Prostate gland (tissue), 2 donors: ENCODE measurements around the gene HNRNPAB. TPM values are rescaled to one million over a fixed set of nuclear protein-coding genes. Genes with fewer than 3 reads are reported as not detected.

ENCODE experiments used
- DNase-seq: peaks from one replicate; pipeline ENCODE4 v3.0.0-alpha.2; 2019; ENCODE audit warnings: low spot score
- H3K27ac ChIP-seq, 2 donors: fragments of 200-600 bp; sonication (generic); 2 replicates each; pipeline ENCODE4 v1.5.1; 2017 to 2019
- H3K27me3 ChIP-seq: fragments of 200-600 bp; sonication (generic); replicated peaks from 2 replicates; pipeline ENCODE4 v1.5.1; 2019; ENCODE audit not compliant: insufficient read depth
- H3K36me3 ChIP-seq, 2 donors: fragments of 200-600 bp; sonication (generic); 1 replicate in 1 of 2; 2 replicates in 1 of 2; pipeline versions ENCODE4 v1.5.1 to v1.8.1; 2017 to 2019
- H3K4me1 ChIP-seq: fragments of 200-600 bp; sonication (generic); replicated peaks from 2 replicates; pipeline ENCODE4 v1.5.1; 2019
- H3K4me3 ChIP-seq, 2 donors: fragments of 200-600 bp; sonication (generic); 2 replicates each; pipeline ENCODE4 v1.5.1; 2017 to 2019
- H3K9me3 ChIP-seq: fragments of 200-600 bp; sonication (generic); 2 replicates; pipeline ENCODE4 v1.5.1; 2017
- POLR2A ChIP-seq: fragments of 450-650 bp; IDR thresholded peaks from one replicate; pipeline ENCODE4 v1.6.1; 2016; ENCODE audit warnings: antibody characterized with exemption, mild to moderate bottlenecking
- POLR2AphosphoS5 ChIP-seq: sonication (generic); formaldehyde crosslinking; IDR thresholded peaks from one replicate; pipeline ENCODE4 v1.6.1; 2017; ENCODE audit warnings: antibody characterized with exemption
- WGBS: methylation state at CpG from one replicate; pipeline ENCODE4 v1.1.5; 2018; 5-methylcytosine and 5-hydroxymethylcytosine counted together
- intact Hi-C: fragments of 100-400 bp; cut with DNase I; formaldehyde crosslinking; loops from one replicate; pipeline ENCODE4 v1.14.2; 2022
- total RNA-seq, 2 donors: library from RNA; depleted of rRNA; stranded (reverse); fragments of >200 nt; gene quantifications; one replicate each; pipeline ENCODE4 v1.1.0, GENCODE V29; 2016
- TF ChIP-seq, protein P1 (sequence below), 4 experiments: fragments of 200-600 bp in 2 of 4; fragments of 450-650 bp in 2 of 4; sonication (generic) in 2 of 4; IDR thresholded peaks; 1 replicate in 3 of 4; 2 replicates in 1 of 4; pipeline ENCODE4 v1.5.1; 2016 to 2019; ENCODE audit warnings: antibody characterized with exemption in 4 of 4, mild to moderate bottlenecking in 2 of 4, moderate library complexity in 2 of 4

HNRNPAB gene
- total RNA-seq, 2 donors from 2014 or later = 73.1 to 104 TPM

DNA sequence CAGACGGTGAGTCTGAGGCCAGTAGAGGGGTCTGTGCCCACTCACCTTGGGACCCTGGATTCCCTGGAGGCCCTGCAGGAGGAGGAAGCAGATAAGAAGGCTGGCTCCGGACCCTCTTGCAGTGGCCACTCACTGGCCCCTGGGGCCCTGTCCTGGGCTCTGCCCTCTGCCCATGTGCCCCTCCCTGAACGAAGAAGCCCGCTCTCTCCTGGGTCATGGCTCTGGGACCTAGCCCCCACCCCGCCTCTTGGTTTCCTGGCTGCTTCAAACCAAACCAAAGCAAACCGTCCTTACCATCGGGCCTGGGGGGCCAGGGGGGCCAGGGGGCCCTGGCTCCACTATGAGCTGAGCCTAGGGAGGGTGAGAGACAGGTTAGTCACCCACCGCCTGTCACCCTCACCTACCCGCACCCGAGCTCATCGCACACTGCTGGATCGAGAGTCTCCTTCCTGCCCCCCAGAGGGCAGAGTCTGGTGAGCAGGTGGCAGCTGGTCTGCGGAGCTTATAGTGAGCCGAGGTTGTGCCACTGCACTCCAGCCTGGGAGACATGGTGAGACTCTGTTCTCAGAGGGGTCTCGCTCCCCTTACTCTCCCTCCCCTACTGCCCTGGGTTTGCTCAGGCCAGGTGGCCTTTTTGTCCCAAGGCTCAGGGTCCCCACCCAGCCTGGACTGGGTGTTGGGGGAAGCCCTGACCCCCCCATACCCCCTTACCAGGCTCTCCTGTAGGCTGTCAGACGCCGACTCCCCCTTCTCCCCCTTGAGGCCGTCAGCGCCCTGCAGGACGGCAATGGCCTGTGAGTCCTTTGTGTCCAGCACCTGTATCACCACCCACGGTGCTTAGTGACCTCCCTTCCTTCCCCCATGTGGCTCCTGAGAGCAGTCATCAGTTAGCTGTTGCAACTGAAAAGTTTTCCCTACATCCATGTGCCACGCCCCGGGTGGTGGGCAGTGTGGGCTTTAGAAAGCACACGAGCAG is 43.4 kb downstream of the HNRNPAB start:
- TF ChIP-seq, protein P1, sequence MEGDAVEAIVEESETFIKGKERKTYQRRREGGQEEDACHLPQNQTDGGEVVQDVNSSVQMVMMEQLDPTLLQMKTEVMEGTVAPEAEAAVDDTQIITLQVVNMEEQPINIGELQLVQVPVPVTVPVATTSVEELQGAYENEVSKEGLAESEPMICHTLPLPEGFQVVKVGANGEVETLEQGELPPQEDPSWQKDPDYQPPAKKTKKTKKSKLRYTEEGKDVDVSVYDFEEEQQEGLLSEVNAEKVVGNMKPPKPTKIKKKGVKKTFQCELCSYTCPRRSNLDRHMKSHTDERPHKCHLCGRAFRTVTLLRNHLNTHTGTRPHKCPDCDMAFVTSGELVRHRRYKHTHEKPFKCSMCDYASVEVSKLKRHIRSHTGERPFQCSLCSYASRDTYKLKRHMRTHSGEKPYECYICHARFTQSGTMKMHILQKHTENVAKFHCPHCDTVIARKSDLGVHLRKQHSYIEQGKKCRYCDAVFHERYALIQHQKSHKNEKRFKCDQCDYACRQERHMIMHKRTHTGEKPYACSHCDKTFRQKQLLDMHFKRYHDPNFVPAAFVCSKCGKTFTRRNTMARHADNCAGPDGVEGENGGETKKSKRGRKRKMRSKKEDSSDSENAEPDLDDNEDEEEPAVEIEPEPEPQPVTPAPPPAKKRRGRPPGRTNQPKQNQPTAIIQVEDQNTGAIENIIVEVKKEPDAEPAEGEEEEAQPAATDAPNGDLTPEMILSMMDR (IDR thresholded peaks at IDR 0.05) = no peak
- TF ChIP-seq POLR2A (no peak), POLR2AphosphoS5 (no peak)
- Histone ChIP-seq H3K9me3 (no peaks in the 10 kb centered on the region), H3K27ac (no peak overlapping the region), H3K27me3 (no peaks in the 10 kb centered on the region), H3K4me1 (peaks cover 3% of the 10 kb centered on the region), H3K4me3 (no peak overlapping the region), H3K36me3 (no peaks in the 10 kb centered on the region)
- no peak for DNase-seq
- 82% methylated on average over 21 of the region's 24 CpGs for WGBS
- intact Hi-C loops = no loop called here

DNA sequence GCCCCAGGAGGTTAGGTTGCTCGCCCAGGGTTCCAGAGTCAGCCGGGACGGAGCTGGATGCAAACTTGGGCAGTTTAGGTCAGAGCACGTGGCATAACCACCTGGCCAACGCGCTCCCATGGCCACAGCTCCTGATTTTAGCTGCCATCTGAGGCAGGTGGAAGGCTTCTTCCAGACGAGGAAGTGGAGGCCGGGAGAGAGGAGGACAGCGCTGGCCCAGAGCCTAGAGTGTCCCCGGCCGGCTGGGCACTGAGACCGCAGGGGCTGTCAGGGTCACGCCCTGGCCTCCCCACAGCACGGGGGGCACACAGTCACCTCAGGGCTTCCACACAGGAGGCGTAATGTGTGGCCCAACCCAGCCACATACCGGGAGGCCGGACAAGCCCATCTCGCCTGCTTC is 44.4 kb downstream of the HNRNPAB start:
- 93% methylated on average over 18 of the region's 18 CpGs for WGBS
- H3K9me3 ChIP-seq = no peaks in the 10 kb centered on the region
- H3K4me1 ChIP-seq = peaks cover 3% of the 10 kb centered on the region
- H3K27me3 ChIP-seq = no peaks in the 10 kb centered on the region
- TF ChIP-seq POLR2A = no peak
- TF ChIP-seq, protein P1 (IDR thresholded peaks at IDR 0.05) = no peak
- no peak for TF ChIP-seq POLR2AphosphoS5
- DNase-seq = no peak
- intact Hi-C loops = no loop called here
- no peaks in the 10 kb centered on the region for H3K36me3 ChIP-seq
- no peak overlapping the region for H3K27ac ChIP-seq
- no peak overlapping the region for H3K4me3 ChIP-seq

DNA sequence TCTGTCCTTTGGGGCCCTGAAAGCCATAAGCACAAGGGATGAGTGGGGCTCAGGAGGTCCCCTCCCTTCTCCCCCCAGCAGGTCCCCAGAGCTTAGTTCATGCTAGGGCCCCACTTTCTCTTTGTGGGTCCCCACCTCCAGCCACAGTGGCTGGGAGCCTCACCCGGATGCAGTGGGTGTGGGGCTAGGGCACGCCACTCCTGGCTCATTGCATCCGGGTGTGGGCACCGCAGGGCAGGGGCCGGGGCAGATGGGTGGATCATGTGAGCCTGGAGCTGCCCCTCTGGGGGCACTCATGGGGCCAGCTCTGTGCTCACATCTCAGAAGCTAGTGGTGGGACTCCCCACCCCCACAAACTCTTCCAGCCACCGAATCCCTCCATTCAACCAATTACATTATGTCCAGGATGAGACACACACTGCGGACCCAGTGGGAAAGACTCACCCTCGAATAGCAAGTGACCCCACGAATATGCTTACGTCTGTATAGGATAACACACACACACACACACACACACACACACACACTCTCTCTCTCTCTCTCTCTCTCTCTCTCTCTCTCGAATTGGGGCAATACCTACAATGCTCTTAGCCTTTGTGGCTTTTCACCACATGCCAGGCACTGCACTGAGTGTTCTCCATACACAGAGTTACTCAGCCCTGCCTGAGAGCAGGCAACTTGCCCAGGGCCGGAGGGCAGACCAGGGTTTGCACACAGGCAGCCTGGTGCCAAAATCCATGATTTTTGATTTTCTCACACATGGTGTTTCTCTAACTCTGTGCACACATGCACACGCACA is 45.1 kb downstream of the HNRNPAB start:
- H3K27ac ChIP-seq = no peak overlapping the region
- no peak for DNase-seq

DNA sequence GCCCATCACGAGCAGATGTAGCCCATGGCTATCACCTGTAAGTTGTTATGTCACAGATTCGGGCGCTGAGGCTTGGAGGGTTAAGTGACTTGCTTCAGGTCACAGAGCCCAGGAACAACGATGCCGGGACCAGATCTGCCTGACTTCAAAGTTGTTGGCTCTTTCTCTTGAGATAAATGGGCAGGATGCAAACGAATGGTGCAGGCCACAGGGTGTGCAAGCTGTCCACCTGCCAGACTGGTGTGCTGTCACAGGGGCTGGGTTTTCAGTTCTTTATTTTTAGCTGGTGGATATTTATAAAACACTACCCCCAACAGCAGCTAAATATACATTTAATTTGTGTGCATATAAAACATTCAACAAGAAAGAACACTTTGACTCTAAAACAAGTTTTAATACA is 45.9 kb downstream of the HNRNPAB start:
- Histone ChIP-seq H3K27ac (no peak overlapping the region), H3K4me1 (peaks cover 3% of the 10 kb centered on the region), H3K4me3 (no peak overlapping the region), H3K9me3 (no peaks in the 10 kb centered on the region), H3K36me3 (no peaks in the 10 kb centered on the region), H3K27me3 (no peaks in the 10 kb centered on the region)
- no peak for DNase-seq
- WGBS = 67% methylated on average over 6 of the region's 6 CpGs
- intact Hi-C loops = no loop called here
- TF ChIP-seq, protein P1 (IDR thresholded peaks at IDR 0.05) = no peak
- no peak for TF ChIP-seq POLR2A
- no peak for TF ChIP-seq POLR2AphosphoS5

More for the DNA sequence above, 45.1 kb downstream of the HNRNPAB start:
- no peaks in the 10 kb centered on the region for H3K27me3 ChIP-seq
- TF ChIP-seq POLR2A (no peak), POLR2AphosphoS5 (no peak)
- TF ChIP-seq, protein P1 (IDR thresholded peaks at IDR 0.05) = no peak
- no peaks in the 10 kb centered on the region for H3K36me3 ChIP-seq
- intact Hi-C loops = no loop called here
- H3K4me3 ChIP-seq = no peak overlapping the region
- WGBS = 70% methylated on average over 12 of the region's 13 CpGs
- peaks cover 3% of the 10 kb centered on the region for H3K4me1 ChIP-seq
- no peaks in the 10 kb centered on the region for H3K9me3 ChIP-seq
